NCI-H345 (cell line): ENCODE results near the gene DVL2.

Source experiments
- DNase-seq: peaks from one replicate; lab custom pipeline; 2025; lab: John Stamatoyannopoulos, UW

Gene DVL2

GRCh38 chr17:7234083-7234951 lies at the start of gene DVL2:
Gene DVL2 (minus strand): TSS chr17:7234517. CDS start chr17:7234262, 255 bp downstream.
- DNase-seq: peak; percentile 89

DNA sequence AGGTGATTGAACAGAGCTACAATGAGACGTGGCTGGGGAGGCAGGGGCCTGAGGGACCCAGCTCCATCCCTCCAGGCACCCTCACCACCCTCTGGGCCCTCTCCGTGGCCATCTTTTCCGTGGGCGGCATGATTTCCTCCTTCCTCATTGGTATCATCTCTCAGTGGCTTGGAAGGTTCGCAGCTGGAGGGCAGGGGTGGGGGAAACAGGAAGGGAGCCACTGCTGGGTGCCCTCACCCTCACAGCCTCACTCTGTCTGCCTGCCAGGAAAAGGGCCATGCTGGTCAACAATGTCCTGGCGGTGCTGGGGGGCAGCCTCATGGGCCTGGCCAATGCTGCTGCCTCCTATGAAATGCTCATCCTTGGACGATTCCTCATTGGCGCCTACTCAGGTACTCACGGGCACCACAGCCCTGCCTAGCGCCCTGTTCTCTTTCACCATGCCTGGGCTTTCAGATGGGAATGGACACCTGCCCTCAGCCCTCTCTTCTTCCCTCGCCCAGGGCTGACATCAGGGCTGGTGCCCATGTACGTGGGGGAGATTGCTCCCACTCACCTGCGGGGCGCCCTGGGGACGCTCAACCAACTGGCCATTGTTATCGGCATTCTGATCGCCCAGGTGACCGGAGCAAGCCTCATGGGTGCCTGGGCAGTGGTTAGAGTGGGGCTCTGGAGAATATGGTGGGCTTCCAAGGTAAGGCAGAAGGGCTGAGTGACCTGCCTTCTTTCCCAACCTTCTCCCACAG lies 49.3 kb upstream of the DVL2 start:
- no peak for DNase-seq

DNA sequence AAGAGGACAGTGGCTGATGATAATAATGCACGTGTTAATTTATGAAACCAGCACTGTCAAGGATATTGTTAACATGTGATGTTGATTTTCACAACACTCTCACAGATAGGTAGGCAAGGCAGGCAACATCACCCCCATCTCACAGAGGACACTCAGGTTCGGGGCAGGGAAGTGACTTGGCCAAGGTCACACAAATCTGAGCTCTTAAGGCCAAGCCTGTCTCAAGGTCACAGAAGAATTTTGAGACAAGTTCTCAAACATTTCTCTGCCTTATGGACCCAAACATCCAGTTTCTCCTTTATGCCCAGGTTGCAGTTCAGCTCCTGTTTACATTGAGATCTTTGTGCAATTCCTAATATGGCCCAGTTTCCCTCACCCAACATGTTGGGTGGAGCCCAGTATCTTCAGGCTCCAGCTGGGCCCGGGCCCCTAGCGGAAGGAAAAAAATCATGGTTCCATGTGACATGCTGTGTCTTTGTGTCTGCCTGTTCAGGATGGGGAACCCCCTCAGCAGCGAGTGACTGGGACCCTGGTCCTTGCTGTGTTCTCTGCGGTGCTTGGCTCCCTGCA lies 48.5 kb upstream of the DVL2 start:
- DNase-seq: no peak

GRCh38 chr17:7281953-7282751 lies 47.8 kb upstream of the DVL2 start:
- no peak for DNase-seq

- DNase-seq: peak; percentile 88
These were observed 47.0 kb upstream of the DVL2 start, which contains the start of gene SLC2A4 for GRCh38 chr17:7281074-7281952. Gene SLC2A4 (plus strand): TSS chr17:7281718. CDS start chr17:7281935, 217 bp downstream.

GRCh38 chr17:7280519-7281073 lies 46.3 kb upstream of the DVL2 start:
- peak; percentile 80 for DNase-seq

GRCh38 chr17:7279448-7279847 lies 45.1 kb upstream of the DVL2 start:
- DNase-seq: no peak

GRCh38 chr17:7266784-7267183 lies 32.5 kb upstream of the DVL2 start:
- no peak for DNase-seq

- DNase-seq: no peak
These were observed 29.4 kb upstream of the DVL2 start for GRCh38 chr17:7263801-7264078.

DNA sequence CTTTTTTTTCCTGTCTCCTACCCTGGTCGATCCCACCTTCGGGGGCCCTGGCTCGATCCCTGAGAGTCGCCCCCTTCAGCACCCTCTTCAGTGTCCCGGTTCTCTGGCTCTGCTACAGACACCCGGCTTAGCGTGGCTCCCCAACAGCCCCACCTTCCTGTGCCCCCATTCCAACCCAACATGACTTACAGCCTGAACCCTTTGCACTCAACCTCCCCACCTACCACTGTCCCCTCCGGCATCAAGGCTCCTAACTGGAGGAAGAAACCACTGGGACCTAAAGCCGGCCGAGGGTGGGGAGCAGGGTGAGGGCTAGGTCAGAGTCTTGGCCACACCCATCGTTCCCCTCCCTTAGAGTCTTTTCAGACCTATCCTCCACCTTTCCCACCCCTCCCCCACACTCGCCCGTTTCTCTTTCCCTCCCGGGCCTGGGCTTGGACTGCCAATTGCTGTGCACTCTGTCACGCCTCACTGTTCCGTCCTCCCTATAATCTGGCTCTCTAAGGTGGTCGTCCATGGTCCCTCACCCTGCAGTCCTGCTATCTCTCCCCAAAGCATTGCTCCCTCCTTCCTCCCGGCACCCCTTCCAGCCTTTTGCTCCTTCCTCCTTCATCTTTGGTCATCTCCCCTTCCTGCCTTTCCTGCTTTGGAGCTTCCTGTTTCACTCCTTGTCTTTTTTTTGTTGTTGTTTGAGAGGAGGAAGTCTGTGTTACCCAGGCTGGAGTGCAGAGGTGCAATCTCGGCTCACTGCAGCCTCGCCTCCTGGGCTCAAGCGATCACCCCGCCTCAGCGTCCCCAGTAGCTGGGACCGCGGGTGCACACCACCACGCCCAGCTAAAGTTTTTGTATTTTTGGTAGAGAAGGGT lies 28.9 kb upstream of the DVL2 start:
- peak; percentile 22 for DNase-seq

DNA sequence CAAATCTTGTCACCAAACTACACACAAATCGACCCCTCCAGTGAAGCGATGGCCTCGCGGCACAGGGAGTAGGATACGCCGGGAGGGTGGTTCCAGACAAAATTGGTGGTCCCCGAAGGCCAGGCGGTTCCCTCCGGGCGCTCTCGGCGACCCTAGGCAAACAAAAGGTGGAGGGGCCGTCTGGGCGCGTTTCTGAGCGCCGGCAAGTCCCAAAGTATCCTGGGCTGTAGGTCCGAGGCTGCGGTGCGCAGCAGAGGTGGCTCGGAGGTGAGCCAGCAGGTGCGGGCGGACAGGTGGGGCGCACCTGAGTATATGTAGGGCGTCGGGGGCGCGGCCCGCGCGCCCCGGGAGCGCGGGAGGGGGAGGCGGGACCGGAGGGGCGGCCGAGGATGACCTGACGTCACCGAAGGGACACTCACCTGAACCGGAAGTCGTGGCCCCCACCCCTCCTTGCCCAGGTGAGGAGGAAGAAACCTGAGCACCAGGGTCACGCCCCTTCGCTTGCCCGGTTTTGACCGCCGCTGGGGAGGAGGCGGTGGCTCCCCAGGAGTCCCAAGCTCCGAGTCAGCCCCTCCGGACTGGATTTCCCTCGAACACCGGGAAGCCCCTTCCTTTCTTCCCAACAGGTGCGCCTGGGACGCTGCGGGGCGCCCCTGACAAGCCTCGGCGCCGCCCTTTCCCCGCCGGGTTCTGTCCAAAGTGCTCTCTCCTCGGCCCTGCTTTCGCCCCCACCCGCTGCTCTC lies 28.0 kb upstream of the DVL2 start, which contains the start of gene CLDN7:
Gene CLDN7 (minus strand): TSS at position 287 of the 743 bp plus-strand sequence. CDS start 435 bp downstream, outside the sequence.
- peak; percentile 87 for DNase-seq

GRCh38 chr17:7261379-7262191 lies 27.3 kb upstream of the DVL2 start:
- no peak for DNase-seq

DNA sequence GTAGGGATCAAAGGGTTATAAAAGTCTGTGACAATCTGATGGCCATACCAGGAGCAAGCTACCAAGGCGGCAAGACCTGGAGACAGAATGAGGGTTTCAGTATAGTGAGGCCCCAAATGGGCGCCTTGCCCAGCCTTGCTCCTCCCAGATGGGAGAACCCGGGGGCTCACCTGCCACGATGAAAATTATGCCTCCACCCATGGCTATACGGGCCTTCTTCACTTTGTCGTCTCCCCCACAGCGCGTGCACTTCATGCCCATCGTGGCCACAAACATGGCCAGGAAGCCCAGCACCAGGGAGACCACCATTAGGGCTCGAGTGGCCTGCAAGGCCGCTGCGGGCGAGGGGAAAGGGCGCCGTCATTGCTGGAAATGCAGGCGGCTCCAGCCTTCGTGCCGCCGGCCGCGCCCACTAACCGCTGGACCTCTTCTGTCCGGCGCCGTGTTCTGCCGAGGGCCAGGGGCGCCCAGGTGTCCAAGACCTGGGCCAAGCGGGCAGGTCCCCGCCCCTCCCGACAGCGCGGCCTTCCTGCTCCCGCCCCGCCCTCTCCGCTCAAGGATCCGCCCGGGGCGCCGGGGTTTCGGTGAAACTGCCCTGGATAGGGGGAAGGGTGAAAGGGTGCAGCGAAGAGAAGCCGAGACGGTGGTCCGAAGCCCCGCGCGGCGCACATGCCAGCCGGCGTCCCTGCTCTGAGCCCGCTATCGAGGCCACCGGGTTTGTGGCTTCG lies 26.5 kb upstream of the DVL2 start:
- peak; percentile 27 for DNase-seq

GRCh38 chr17:7260151-7260550 lies 25.8 kb upstream of the DVL2 start:
- no peak for DNase-seq

GRCh38 chr17:7259555-7259889 lies 25.2 kb upstream of the DVL2 start:
- DNase-seq: no peak

DNA sequence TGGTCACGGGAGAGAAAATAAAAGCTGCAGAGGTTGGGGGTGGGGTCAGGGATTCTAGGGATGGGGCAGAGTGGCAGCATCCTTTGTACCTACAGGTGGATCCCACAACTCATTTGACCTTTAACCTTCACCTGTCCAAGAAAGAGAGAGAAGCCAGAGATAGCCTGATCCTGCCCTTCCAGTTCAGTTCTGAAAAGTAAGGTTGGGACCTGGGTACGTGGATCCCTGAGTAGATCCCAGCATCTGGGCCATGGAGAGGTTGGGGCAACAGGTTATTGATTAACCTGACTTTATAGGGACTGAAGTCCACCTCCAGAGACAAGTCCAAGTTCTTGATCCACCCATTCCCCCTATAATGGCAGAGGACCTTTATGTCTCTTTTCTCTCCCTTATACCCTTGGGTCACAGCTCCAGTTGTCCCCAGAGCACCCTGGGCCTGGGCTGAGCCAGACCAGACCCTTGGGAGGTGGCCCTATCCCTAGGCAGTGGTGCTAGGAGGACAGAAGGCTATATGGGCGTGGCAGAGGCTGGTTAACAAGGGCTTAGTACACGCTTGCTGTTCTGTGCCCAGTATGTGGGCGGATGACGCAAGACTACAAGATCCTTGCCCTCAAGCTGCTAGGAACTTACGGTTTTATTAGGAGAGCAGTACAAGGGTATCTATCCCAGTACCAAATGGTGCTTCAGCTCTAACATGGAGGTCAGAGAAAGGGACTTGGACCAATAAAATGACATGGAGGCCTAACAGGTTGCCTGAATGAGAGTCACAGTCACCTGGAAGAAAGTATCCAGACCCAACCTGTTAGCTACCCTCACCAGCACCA lies 24.6 kb upstream of the DVL2 start:
- no peak for DNase-seq
